GM19099 (cell line): ENCODE results near the gene ITSN2.

Source experiments
- POLR2A ChIP-seq: IDR thresholded peaks from 3 replicates; pipeline ENCODE4 v1.6.1; 2011; ENCODE audit warnings: low read depth; ENCODE audit not compliant: insufficient read length; ENCODE audit errors: extremely low read depth

ITSN2 gene

GRCh38 chr2:24345937-24346336 is 14.4 kb downstream of the ITSN2 start:
- no peak for TF ChIP-seq POLR2A

GRCh38 chr2:24343225-24343882 is 17.0 kb downstream of the ITSN2 start:
- no peak for TF ChIP-seq POLR2A

- TF ChIP-seq POLR2A = peak; percentile 34
Measured at GRCh38 chr2:24342110-24342910, 18.0 kb downstream of the ITSN2 start.

GRCh38 chr2:24339856-24340262 is 20.5 kb downstream of the ITSN2 start:
- TF ChIP-seq POLR2A = no peak

- TF ChIP-seq POLR2A = no peak
Measured at GRCh38 chr2:24337890-24338289, 22.4 kb downstream of the ITSN2 start.

GRCh38 chr2:24336811-24337210 is 23.5 kb downstream of the ITSN2 start:
- TF ChIP-seq POLR2A = no peak

GRCh38 chr2:24334245-24334633 is 26.1 kb downstream of the ITSN2 start:
- TF ChIP-seq POLR2A = no peak

GRCh38 chr2:24332791-24333540 is 27.4 kb downstream of the ITSN2 start:
- no peak for TF ChIP-seq POLR2A

GRCh38 chr2:24330161-24330560 is 30.2 kb downstream of the ITSN2 start:
- TF ChIP-seq POLR2A = no peak

GRCh38 chr2:24329700-24330099 is 30.6 kb downstream of the ITSN2 start:
- no peak for TF ChIP-seq POLR2A

- TF ChIP-seq POLR2A = no peak
Measured at GRCh38 chr2:24328010-24328409, 32.3 kb downstream of the ITSN2 start.

GRCh38 chr2:24317491-24317920 is 42.8 kb downstream of the ITSN2 start:
- no peak for TF ChIP-seq POLR2A

GRCh38 chr2:24315669-24316068 is 44.7 kb downstream of the ITSN2 start:
- TF ChIP-seq POLR2A = no peak

- no peak for TF ChIP-seq POLR2A
Measured at GRCh38 chr2:24313744-24314632, 46.3 kb downstream of the ITSN2 start.

GRCh38 chr2:24307961-24308360 is 52.4 kb downstream of the ITSN2 start:
- no peak for TF ChIP-seq POLR2A
